HG02610 (cell line): ENCODE measurements around the gene MXRA8.
A peak's percentile ranks its signal among the peaks of the same experiment; 100 is the strongest.
"Not testable (repeated sequence)": the region's sequence is repeated elsewhere in the genome, so short reads cannot be mapped to it uniquely, and the experiment has no call there.

Experiments used
- ATAC-seq: cut with Tn5 transposase; IDR thresholded peaks from one replicate; pipeline ENCODE4 v1.9.1; 2021; ENCODE audit warnings: mild to moderate bottlenecking, moderate library complexity; ENCODE audit not compliant: unreplicated experiment

Gene MXRA8

GRCh38 chr1:1393014-1393413 is 34.7 kb upstream of the MXRA8 start:
- no peak for ATAC-seq

DNA sequence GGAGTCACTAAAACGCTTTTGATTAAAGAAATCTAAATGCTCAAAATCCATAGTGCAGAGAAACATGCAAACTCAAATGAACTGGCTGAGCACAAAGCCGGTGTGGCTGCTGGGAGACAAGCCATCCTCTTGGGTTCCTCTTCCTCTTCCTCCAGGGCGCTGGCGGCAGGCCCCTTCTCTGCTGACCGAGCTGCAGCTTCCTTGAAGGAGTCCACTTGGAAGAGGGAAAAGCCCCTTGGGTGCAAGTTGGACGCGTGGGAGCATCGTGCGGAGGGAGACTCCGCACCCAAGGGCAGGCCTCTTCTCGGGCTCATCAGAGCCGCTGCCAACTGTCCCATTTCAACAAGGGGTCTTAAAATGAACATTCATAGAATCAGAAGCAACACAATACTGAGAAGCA is 32.9 kb upstream of the MXRA8 start:
- no peak for ATAC-seq

DNA sequence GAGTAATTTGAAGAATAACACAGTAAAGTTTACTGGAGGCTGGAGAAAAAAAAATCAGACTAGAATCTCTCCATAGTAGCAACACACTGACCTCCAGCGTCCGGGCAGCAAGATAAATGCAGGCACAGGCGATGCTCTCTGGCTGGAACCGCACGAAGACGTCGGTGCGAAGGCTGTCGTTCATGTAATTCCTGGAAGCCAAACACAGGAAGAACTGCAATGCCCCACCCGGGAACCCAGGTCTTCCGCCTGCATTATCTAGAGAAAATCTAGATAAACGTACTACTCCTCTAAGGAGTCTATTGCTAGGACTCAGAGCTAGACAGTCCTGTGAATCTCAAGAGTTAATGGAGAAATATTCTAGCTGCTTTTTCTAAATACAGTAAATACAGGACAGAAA is 32.3 kb upstream of the MXRA8 start:
- ATAC-seq: no peak

DNA sequence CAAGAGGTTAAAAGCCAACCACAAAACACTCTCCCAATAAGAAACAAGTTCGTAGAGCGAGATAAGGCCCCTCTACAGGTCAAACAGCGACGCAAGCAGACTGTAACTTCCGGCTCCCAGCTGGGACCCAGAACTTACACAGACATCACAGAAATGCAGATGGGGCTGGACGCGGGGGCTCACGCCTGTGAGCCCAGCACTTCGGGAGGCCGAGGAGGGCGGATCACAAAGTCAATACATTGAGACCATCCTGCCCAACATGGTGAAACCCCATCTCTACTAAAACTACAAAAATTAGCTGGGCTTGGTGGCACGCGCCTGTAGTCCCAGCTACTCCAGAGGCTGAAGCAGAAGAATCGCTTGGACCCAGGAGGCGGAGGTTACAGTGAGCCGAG is 29.7 kb upstream of the MXRA8 start:
- no peak for ATAC-seq

- no peak for ATAC-seq
Observed at GRCh38 chr1:1387098-1388077, 29.0 kb upstream of the MXRA8 start.

- ATAC-seq: no peak
Observed at GRCh38 chr1:1385931-1386330, 27.6 kb upstream of the MXRA8 start.

DNA sequence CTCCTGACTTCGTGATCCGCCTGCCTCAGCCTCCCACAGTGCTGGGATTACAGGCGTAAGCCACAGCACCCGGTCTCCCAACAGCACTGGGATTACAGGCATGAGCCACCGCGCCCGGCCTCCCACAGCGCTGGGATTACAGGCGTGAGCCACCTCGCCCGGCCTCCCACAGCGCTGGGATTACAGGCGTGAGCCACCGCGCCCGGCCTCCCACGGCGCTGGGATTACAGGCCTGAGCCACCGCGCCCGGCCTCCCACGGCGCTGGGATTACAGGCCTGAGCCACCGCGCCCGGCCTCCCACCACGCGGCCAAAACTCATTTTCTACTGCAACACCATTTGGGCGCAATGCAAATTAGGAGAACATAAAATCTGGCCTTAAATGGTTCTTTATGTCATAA is 27.0 kb upstream of the MXRA8 start:
- ATAC-seq: not testable (repeated sequence)

DNA sequence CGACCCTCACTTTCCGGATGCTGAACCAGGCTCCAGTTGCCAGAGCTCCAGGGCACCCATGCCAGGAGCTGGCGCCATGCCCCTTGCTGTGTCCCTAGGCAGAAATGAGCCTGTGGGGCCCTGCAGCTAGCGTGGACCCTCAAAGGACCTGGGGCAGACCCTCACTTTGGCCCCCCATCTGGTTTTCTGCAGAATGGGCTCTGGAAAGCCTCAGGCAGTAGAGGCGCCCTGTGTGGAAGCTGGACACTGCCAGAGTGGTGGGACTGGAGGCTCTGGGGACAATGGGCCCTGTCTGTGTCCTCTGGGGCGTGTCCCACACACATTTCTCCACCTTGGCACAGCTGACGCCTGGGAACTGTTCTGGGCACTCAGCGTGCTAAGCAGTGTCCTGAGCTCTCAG is 22.9 kb upstream of the MXRA8 start:
- ATAC-seq: no peak

DNA sequence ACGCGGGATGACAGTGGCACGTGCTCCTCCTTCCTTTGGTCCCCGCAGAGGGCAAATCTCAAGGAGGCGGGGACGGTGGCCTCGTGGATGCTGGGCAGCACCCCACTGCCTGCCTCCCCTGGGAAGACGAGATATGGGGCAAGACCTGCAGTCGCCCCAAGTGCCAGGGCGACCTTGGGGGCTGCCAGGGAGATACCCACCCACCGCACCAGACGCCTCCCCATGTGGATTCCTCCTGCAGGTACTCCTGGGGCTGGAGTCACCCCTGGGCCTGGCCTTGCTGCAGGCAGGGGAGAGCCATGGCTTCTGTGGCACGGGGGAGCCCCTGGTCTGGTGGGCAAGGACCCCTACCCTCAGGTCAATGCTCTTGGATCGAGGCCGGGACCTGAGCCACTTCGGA is 22.5 kb upstream of the MXRA8 start:
- no peak for ATAC-seq

DNA sequence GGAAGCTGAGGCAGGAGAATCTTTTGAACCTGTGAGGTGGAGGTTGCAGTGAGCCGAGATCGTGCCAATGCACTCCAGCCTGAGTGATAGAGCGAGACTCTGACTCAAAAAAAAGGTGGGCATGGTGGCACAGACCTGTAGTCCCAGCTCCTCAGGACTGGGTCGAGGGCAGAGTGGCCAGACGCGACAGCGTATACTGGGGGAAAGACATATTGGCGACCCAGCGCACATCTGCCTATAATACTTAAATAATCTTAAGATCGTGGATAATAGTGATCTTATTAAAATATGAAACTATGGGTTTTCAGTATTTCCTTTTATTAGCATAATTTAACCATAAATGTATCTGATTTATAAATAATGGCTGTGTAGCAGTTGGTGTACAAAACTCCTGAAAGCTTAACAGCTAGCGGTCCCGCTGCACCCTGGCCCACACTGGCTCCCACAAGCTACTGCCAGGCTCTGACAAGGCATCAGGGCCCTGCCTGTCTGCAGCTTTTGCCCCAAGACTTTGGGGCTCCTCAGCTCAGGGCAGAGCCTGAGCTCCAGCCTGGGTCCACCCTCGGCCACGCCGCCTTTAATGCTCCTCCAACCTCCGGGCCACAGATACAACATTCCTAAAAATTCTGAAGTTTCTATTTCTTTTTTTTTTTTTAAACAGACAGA is 19.3 kb upstream of the MXRA8 start:
- no peak for ATAC-seq

GRCh38 chr1:1376551-1377226 is 18.3 kb upstream of the MXRA8 start:
- no peak for ATAC-seq

GRCh38 chr1:1374929-1375662 is 16.7 kb upstream of the MXRA8 start, which contains the start of gene AURKAIP1:
Gene AURKAIP1, minus strand, starts transcription at chr1:1375207. Its CDS starts 451 bp downstream, at chr1:1374756.
- ATAC-seq: peak; percentile 79

DNA sequence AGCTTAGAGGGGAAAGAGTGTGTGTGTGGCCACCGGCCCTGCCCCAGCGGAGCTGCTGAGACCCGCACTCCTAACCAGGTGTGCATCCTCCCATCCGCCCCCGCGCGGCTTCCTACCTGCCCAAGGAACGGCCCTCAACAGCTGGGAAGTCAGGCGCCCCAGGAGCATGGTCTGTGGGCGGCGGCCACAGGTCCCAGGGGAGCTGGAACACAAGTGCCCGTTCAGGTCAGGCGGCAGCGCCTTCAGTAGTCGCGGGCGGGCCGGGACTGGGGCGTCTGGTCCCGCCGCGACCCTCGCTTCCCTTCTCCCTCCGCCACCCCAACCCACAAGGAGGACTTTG is 16.2 kb upstream of the MXRA8 start:
- peak; percentile 8 for ATAC-seq

DNA sequence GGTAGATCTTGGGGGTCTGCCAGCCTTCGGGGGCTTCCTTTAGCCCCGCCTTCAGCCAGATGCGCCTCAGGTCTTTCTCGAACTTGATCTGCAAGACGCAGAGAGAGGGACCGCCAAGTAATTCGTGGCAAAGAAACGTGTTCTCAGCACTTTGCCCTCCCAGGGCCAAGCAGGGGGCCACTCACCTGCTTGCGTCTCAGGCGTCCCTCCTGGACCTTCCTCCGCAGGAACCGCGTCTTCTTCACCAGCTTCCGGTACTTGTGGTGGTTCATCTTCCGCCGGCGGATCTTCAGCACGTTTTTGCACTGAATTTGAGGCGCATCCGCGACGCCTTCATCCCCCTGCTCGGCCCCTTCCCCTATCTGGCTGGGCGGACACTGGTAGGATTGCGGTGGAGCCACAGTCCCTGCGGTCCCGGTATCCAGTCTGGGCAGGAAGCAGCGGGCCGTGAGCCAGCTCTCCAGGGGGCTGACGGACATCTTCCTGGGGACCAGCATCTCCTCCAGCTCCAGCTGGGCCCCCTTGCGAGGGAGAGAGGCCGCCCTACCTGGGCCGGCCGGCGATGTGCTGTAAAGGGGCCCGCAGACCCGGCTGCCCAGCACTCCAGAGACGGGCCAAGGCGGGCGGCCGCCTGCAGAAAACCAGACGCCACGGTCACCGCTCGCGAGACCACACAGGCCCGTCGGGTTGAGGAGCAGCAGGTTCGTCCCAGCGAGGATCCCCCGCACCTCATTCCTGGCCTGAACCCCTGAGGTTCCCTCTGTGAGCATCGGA is 15.6 kb upstream of the MXRA8 start:
- no peak for ATAC-seq

GRCh38 chr1:1373051-1373814 is 14.9 kb upstream of the MXRA8 start:
- ATAC-seq: no peak

DNA sequence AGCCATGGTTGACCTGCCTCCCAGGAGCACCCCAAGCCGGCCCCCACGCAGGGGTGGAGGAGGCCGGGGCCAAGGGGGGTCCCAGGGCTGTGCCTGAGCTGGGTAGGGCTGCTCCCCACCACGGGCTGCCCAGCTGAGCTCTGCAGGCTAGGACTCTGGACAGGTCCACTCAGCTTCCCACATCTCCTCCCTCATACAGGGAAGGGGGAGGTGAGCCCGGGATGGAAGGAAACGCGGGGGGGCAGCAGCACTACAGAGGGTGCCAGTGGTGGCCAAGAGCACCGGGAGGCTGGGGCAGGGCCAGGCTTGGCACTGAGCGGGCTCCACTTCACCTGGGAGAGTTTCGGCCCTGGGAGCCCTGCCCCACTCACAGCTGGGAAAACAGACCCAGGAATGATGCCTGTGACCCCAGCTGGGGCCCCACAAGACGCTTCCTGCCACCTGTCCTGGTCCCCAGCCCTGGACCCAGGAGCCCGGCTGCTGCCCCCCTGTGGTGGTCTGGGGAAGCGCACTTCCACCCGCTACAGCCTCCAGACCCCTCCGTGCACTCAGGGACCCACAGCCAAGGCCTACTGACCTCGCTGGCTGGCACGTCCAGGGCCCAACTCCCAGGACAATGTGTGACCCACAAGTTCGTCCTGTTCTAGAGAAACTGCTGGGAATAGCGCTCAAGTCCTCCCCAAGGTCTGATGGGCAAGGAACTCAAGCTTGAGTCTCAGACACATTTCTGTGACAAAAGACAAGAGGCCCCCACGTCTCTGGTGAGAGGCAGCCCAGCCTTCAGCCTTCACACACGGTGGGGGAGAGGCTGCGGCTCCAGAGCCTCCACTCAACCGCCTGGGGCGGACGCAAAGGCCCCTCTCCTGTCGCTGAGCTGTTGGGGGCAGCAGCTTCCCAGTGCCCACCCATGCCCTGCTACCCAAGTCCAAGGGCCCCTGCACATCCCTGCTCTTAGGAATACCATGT is 13.7 kb upstream of the MXRA8 start:
- no peak for ATAC-seq

DNA sequence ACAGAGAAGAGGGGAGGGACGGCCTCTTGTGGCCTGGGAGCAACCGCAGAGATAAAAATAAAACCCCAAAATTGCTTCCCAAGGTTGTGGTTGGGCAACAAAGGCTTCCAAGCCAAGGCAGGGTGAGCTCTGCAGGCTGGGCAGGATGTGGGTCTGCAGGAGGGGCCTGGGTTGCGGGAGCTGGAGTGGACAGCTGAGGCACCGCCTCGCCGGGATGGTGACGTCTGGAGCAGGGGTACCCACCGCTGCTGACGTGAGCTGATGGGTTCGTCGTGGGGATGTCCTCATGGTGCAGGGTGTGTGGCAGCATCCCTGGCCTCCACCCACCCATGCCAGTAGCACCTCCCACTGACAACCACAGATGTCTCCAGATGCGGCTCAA is 13.0 kb upstream of the MXRA8 start:
- no peak for ATAC-seq

- ATAC-seq: no peak
Observed at GRCh38 chr1:1370771-1371300, 12.5 kb upstream of the MXRA8 start.
